ENCODE results near the gene FOXC2.

DNA sequence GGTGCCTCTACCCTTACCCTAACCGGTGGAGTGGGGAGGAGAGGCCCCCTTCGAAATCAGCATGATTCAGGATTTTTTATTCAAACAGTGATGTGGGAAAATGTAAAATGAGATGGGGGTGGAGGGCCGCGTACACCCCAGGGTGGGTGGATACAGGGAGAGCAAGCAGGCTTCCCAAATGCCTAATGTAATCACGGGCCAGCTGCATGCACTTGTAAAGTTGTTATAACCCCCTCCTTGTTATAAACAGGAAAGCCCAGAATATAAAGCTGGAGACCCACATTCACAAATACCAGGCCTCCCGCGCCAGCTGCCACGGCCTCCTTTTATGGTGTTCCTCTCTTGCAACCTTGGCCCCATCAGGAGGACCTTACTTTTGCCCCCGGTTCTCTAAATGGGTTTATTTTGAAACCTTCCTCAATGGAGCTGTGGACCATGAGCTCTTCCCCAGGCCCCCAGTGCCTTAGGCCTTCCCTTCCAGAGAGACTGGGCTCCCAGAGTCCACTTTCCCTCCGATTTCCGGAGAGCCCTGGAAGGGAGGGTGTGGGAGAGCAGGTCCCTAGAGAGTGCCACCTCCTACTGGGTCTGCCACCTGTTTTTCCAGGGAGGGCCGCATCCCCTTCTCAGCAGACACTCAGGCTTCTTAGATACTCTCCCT, 10.8 kb downstream of the FOXC2 start:
- TF ChIP-seq, protein P1, sequence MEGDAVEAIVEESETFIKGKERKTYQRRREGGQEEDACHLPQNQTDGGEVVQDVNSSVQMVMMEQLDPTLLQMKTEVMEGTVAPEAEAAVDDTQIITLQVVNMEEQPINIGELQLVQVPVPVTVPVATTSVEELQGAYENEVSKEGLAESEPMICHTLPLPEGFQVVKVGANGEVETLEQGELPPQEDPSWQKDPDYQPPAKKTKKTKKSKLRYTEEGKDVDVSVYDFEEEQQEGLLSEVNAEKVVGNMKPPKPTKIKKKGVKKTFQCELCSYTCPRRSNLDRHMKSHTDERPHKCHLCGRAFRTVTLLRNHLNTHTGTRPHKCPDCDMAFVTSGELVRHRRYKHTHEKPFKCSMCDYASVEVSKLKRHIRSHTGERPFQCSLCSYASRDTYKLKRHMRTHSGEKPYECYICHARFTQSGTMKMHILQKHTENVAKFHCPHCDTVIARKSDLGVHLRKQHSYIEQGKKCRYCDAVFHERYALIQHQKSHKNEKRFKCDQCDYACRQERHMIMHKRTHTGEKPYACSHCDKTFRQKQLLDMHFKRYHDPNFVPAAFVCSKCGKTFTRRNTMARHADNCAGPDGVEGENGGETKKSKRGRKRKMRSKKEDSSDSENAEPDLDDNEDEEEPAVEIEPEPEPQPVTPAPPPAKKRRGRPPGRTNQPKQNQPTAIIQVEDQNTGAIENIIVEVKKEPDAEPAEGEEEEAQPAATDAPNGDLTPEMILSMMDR (IDR thresholded peaks at IDR 0.05): no peak
- TF ChIP-seq POLR2A (IDR thresholded peaks at IDR 0.05): no peak

Data from heart left ventricle (tissue), 13 donors.